ENCODE results near the gene NT5M. TPM values are rescaled to one million over a fixed set of nuclear protein-coding genes. Genes with fewer than 3 reads are reported as not detected.
A peak's percentile ranks its signal among the peaks of the same experiment; 100 is the strongest.

The NT5M gene
- total and polyA plus RNA-seq, 9 of the 15 experiments (the other 6 are each of a cell fraction or from before 2014, with no cell fraction given): 0.24 to 10.1 (median 3.4) TPM

GRCh38 chr17:17360087-17360730, 57.0 kb downstream of the NT5M start:
- WGBS (ENCODE audit: insufficient coverage, low coverage, missing lambda C conversion rate): 0% methylated on average over 1 of the region's 1 CpG
- H3K36me3 ChIP-seq (ENCODE audit: control insufficient read depth, insufficient read depth, low read length): no peaks in the 10 kb centered on the region
- no peak overlapping the region for H3K27ac ChIP-seq (ENCODE audit: extremely low read depth, low read depth, low read length)
- H2AFZ ChIP-seq (ENCODE audit: low read depth, low read length): no peak overlapping the region
- peaks cover 0 to 14% of the 10 kb centered on the region in 2 experiments; a peak in 2 of 5 replicates for H3K4me1 ChIP-seq (replicated peaks in 1 of 2; ENCODE audit: control insufficient read depth in 2 of 2, insufficient read depth in 2 of 2, low read length in 2 of 2)
- POLR2A ChIA-PET: no interaction called here
- in situ Hi-C loops (cut with MboI): no loop called here
- no peaks in the 10 kb centered on the region for H4K20me1 ChIP-seq (replicated peaks; ENCODE audit: control insufficient read depth, insufficient read depth, low read length)
- ATAC-seq (no peak), FAIRE-seq (no peak), DNase-seq (ENCODE audit: extremely low read depth in 1 of 4, low spot score in 3 of 4) (no peak)
- no TSS peak for BruUV-seq (replicated peaks)
- no peak overlapping the region for H3K4me3 ChIP-seq
- H3K4me2 ChIP-seq (ENCODE audit: insufficient read depth, low read length): no peak overlapping the region
- H3K9me1 ChIP-seq (ENCODE audit: control insufficient read depth, insufficient read depth, low read length): no peaks in the 10 kb centered on the region
- no peak overlapping the region for H3K9ac ChIP-seq (ENCODE audit: insufficient read depth in 1 of 2, low read depth in 2 of 2, low read length in 2 of 2)
- no peaks in the 10 kb centered on the region for H3K79me2 ChIP-seq (ENCODE audit: control insufficient read depth, insufficient read depth, low read length)
- intact Hi-C loops (cut with micrococcal nuclease): no loop called here
- H3K9me3 ChIP-seq (replicated peaks; ENCODE audit: control insufficient read depth, insufficient read depth, low read depth, low read length): 0 out of 2 replicates have a peak, but pooled peaks cover 2% of the 10 kb centered on the region
- peak; percentile 94 for TF ChIP-seq ZNF507 (tag; conservative IDR thresholded peaks at IDR 0.05)
- no peak for TF ChIP-seq MBD2 (IDR thresholded peaks at IDR 0.05; ENCODE audit: borderline replicate concordance, low read depth)
- no peak for TF ChIP-seq TSC22D4 (tag; IDR thresholded peaks at IDR 0.05)
- TF ChIP-seq POLR2A (conservative IDR thresholded peaks at IDR 0.05): no peak
- CTCF ChIA-PET (ENCODE audit: low intra/inter-chr PET ratio): no interaction called here
- peaks cover 3 to 11% of the 10 kb centered on the region in 2 experiments; a peak in 3 of 5 replicates for H3K27me3 ChIP-seq (ENCODE audit: control insufficient read depth in 2 of 2, insufficient read depth in 2 of 2, low read length in 2 of 2)

GRCh38 chr17:17361543-17361866, 58.3 kb downstream of the NT5M start:
- FAIRE-seq (no peak), ATAC-seq (no peak), DNase-seq (ENCODE audit: extremely low read depth in 1 of 4, low spot score in 3 of 4) (no peak)
- no peaks in the 10 kb centered on the region for H4K20me1 ChIP-seq (replicated peaks; ENCODE audit: control insufficient read depth, insufficient read depth, low read length)
- no peaks in the 10 kb centered on the region for H3K36me3 ChIP-seq (ENCODE audit: control insufficient read depth, insufficient read depth, low read length)
- no peaks in the 10 kb centered on the region for H3K79me2 ChIP-seq (ENCODE audit: control insufficient read depth, insufficient read depth, low read length)
- no peaks in the 10 kb centered on the region for H3K9me1 ChIP-seq (ENCODE audit: control insufficient read depth, insufficient read depth, low read length)
- no peak overlapping the region for H3K27ac ChIP-seq (ENCODE audit: extremely low read depth, low read depth, low read length)
- H3K4me2 ChIP-seq (ENCODE audit: insufficient read depth, low read length): no peak overlapping the region
- H3K4me1 ChIP-seq (replicated peaks in 1 of 2; ENCODE audit: control insufficient read depth in 2 of 2, insufficient read depth in 2 of 2, low read length in 2 of 2): peaks cover 0 to 10% of the 10 kb centered on the region in 2 experiments; a peak in 2 of 5 replicates
- no peak overlapping the region for H3K9ac ChIP-seq (ENCODE audit: insufficient read depth in 1 of 2, low read depth in 2 of 2, low read length in 2 of 2)
- WGBS (ENCODE audit: insufficient coverage, low coverage, missing lambda C conversion rate): 20% methylated on average over 1 of the region's 5 CpGs
- no peak overlapping the region for H2AFZ ChIP-seq (ENCODE audit: low read depth, low read length)
- ChIA-PET CTCF (ENCODE audit: low intra/inter-chr PET ratio) (no interaction called here), POLR2A (no interaction called here)
- H3K27me3 ChIP-seq (ENCODE audit: control insufficient read depth in 2 of 2, insufficient read depth in 2 of 2, low read length in 2 of 2): peaks cover 3 to 21% of the 10 kb centered on the region in 2 experiments; a peak in 4 of 5 replicates
- BruUV-seq (replicated peaks): no TSS peak
- in situ Hi-C loops (cut with MboI): no loop called here
- 0 out of 2 replicates have a peak, but pooled peaks cover 4% of the 10 kb centered on the region for H3K9me3 ChIP-seq (replicated peaks; ENCODE audit: control insufficient read depth, insufficient read depth, low read depth, low read length)
- intact Hi-C loops (cut with micrococcal nuclease): no loop called here
- no peak overlapping the region for H3K4me3 ChIP-seq
- no peak for TF ChIP-seq GTF2E2 (tag; IDR thresholded peaks at IDR 0.05)
- no peak for TF ChIP-seq L3MBTL2 (IDR thresholded peaks at IDR 0.05)
- no peak for TF ChIP-seq ARID4B (CRISPR knock-in tag; IDR thresholded peaks at IDR 0.05)
- no peak for TF ChIP-seq RBBP5 (IDR thresholded peaks at IDR 0.05; ENCODE audit: borderline replicate concordance, insufficient read depth, low read length, poor library complexity, severe bottlenecking)
- no peak for TF ChIP-seq RBFOX2 (IDR thresholded peaks at IDR 0.05; ENCODE audit: low read depth, low read length)
- no peak for TF ChIP-seq EP400 (IDR thresholded peaks at IDR 0.05)
- TF ChIP-seq SAFB (IDR thresholded peaks at IDR 0.05; ENCODE audit: borderline replicate concordance, low read depth, low read length): no peak

Measured in K562 (cell line).